ENCODE data around the gene CAMK1D. TPM values are rescaled to one million over a fixed set of nuclear protein-coding genes. Genes with fewer than 3 reads are reported as not detected.
A peak's percentile ranks its signal among the peaks of the same experiment; 100 is the strongest.

CAMK1D gene
- total and polyA plus RNA-seq, 2 experiments from 2014 or later: 4.6 to 7.2 TPM

GRCh38 chr10:12588091-12588860 lies 238.9 kb downstream of the CAMK1D start:
- Mint-ChIP-seq H3K4me1 (peaks cover 11% of the 10 kb centered on the region), H3K36me3 (ENCODE audit: low read depth) (no peaks in the 10 kb centered on the region), H3K9me3 (0 out of 3 replicates have a peak, but pooled peaks cover 3% of the 10 kb centered on the region), H3K27ac (no peak overlapping the region), H3K27me3 (ENCODE audit: insufficient read depth, low read depth, poor library complexity) (no peaks in the 10 kb centered on the region), H3K4me3 (no peak overlapping the region)
- Histone ChIP-seq H3K27ac (ENCODE audit: low read depth) (peak overlapping the region; percentile 2; the same call in 1 of the 2 replicates), H3K4me1 (ENCODE audit: insufficient read depth) (peaks cover 3% of the 10 kb centered on the region; the same call in 1 of the 2 replicates), H3K4me3 (no peak overlapping the region), H3K4me2 (no peak overlapping the region), H3K79me2 (replicated peaks; ENCODE audit: insufficient read depth) (no peaks in the 10 kb centered on the region), H3K9me2 (ENCODE audit: insufficient read depth) (no peaks in the 10 kb centered on the region), H3K27me3 (ENCODE audit: insufficient read depth) (no peaks in the 10 kb centered on the region), H2AFZ (no peak overlapping the region), H3F3A (replicated peaks; ENCODE audit: low read depth) (no peaks in the 10 kb centered on the region), H4K20me1 (replicated peaks; ENCODE audit: insufficient read depth) (no peaks in the 10 kb centered on the region), H3K36me3 (ENCODE audit: insufficient read depth) (no peaks in the 10 kb centered on the region)
- DNase-seq (ENCODE audit: low spot score) (no peak), ATAC-seq (no peak)
- no peak for TF ChIP-seq NANOG (IDR thresholded peaks at IDR 0.05; ENCODE audit: borderline replicate concordance)
- no peak for TF ChIP-seq STAT1 (IDR thresholded peaks at IDR 0.05; ENCODE audit: unreplicated experiment)
- no peak for TF ChIP-seq ETS1 (IDR thresholded peaks at IDR 0.05)
- no peak for TF ChIP-seq ZNF331 (CRISPR knock-in tag; IDR thresholded peaks at IDR 0.05; ENCODE audit: low read depth)
- no peak for TF ChIP-seq CTCF (conservative IDR thresholded peaks at IDR 0.05; ENCODE audit: low read depth in 2 of 2)
- TF ChIP-seq REST (IDR thresholded peaks at IDR 0.05; ENCODE audit: unreplicated experiment): no peak
- TF ChIP-seq JUNB (IDR thresholded peaks at IDR 0.05; ENCODE audit: unreplicated experiment): no peak
- TF ChIP-seq ZNF462 (CRISPR knock-in tag; IDR thresholded peaks at IDR 0.05): no peak
- TF ChIP-seq CREB1 (CRISPR knock-in tag; IDR thresholded peaks at IDR 0.05; ENCODE audit: low read depth): no peak
- TF ChIP-seq EZH2 (IDR thresholded peaks at IDR 0.05; ENCODE audit: low read depth, unreplicated experiment): no peak
- TF ChIP-seq POLR2AphosphoS5 (IDR thresholded peaks at IDR 0.05; ENCODE audit: low read depth): no peak
